ENCODE data around the gene CD2.

Gene CD2

DNA sequence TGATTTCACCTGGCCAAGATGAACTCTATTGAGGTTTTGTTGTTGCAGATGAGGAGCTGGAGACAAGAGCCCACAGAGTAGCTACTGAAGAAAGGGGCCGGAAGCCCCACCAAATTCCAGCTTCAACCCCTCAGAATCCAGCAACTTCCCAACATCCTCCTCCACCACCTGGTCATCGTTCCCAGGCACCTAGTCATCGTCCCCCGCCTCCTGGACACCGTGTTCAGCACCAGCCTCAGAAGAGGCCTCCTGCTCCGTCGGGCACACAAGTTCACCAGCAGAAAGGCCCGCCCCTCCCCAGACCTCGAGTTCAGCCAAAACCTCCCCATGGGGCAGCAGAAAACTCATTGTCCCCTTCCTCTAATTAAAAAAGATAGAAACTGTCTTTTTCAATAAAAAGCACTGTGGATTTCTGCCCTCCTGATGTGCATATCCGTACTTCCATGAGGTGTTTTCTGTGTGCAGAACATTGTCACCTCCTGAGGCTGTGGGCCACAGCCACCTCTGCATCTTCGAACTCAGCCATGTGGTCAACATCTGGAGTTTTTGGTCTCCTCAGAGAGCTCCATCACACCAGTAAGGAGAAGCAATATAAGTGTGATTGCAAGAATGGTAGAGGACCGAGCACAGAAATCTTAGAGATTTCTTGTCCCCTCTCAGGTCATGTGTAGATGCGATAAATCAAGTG lies 14.3 kb downstream of the CD2 start:
- Histone ChIP-seq H3K9me3 (ENCODE audit: control insufficient read depth, low read length) (no peaks in the 10 kb centered on the region), H3K36me3 (ENCODE audit: control insufficient read depth, insufficient read depth, low read length) (no peaks in the 10 kb centered on the region), H3K4me1 (no peaks in the 10 kb centered on the region), H3K4me3 (ENCODE audit: low read depth, low read length) (no peak overlapping the region), H3K79me2 (no peaks in the 10 kb centered on the region), H3K27me3 (ENCODE audit: control insufficient read depth, insufficient read depth, low read length) (no peaks in the 10 kb centered on the region), H3K9ac (no peak overlapping the region), H3K4me2 (ENCODE audit: low read length) (no peak overlapping the region), H3K27ac (no peak overlapping the region), H2AFZ (no peak overlapping the region)
- TF ChIP-seq, protein P1, sequence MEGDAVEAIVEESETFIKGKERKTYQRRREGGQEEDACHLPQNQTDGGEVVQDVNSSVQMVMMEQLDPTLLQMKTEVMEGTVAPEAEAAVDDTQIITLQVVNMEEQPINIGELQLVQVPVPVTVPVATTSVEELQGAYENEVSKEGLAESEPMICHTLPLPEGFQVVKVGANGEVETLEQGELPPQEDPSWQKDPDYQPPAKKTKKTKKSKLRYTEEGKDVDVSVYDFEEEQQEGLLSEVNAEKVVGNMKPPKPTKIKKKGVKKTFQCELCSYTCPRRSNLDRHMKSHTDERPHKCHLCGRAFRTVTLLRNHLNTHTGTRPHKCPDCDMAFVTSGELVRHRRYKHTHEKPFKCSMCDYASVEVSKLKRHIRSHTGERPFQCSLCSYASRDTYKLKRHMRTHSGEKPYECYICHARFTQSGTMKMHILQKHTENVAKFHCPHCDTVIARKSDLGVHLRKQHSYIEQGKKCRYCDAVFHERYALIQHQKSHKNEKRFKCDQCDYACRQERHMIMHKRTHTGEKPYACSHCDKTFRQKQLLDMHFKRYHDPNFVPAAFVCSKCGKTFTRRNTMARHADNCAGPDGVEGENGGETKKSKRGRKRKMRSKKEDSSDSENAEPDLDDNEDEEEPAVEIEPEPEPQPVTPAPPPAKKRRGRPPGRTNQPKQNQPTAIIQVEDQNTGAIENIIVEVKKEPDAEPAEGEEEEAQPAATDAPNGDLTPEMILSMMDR (IDR thresholded peaks at IDR 0.05) = no peak

DNA sequence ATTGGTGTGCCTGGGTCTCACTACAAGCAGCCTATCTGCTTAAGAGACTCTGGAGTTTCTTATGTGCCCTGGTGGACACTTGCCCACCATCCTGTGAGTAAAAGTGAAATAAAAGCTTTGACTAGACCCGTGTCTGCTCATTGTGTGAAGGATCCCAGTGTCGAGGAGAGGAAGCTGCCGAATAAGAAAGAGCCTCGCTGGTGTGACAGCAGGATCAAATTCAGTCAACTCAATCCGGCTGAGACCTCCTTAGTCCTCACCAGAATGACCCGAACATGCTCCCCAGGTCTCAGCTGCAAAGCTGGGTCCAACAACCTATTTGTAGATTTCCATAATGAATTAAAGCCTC lies 14.8 kb downstream of the CD2 start:
- TF ChIP-seq, protein P1 (IDR thresholded peaks at IDR 0.05) = no peak
- H3K27me3 ChIP-seq (ENCODE audit: control insufficient read depth, insufficient read depth, low read length) = no peaks in the 10 kb centered on the region
- H3K79me2 ChIP-seq = no peaks in the 10 kb centered on the region

DNA sequence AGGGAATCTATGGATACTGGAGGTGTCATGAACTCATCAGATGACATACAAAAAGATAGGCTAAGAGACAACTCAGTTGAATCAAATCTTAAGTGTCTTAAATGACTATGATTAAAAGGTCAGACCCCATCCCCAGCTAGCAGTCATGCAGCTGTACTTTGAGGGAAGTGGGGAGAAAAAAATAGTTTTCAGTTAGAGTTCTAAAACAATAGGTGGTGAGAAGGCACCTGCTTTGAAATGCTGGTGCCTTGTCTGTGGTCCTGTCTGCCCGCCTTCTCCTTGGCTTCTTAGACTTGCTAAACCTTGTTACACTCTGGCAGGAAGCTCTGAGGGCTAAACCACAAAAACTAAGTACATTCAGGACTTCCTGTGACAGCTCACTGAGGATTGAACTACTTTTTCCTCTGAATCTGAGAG lies 15.3 kb downstream of the CD2 start:
- Histone ChIP-seq H3K4me1 (no peaks in the 10 kb centered on the region), H3K9me3 (ENCODE audit: control insufficient read depth, low read length) (no peaks in the 10 kb centered on the region), H3K79me2 (no peaks in the 10 kb centered on the region), H3K27me3 (ENCODE audit: control insufficient read depth, insufficient read depth, low read length) (no peaks in the 10 kb centered on the region), H2AFZ (no peak overlapping the region), H3K4me2 (ENCODE audit: low read length) (no peak overlapping the region), H3K27ac (no peak overlapping the region), H3K9ac (no peak overlapping the region), H3K36me3 (ENCODE audit: control insufficient read depth, insufficient read depth, low read length) (no peaks in the 10 kb centered on the region), H3K4me3 (ENCODE audit: low read depth, low read length) (no peak overlapping the region)
- TF ChIP-seq, protein P1 (IDR thresholded peaks at IDR 0.05) = no peak

More for the DNA sequence above, 14.8 kb downstream of the CD2 start:
- no peak overlapping the region for H3K4me2 ChIP-seq (ENCODE audit: low read length)
- H2AFZ ChIP-seq = no peak overlapping the region
- no peak overlapping the region for H3K27ac ChIP-seq
- no peak overlapping the region for H3K4me3 ChIP-seq (ENCODE audit: low read depth, low read length)
- H3K9me3 ChIP-seq (ENCODE audit: control insufficient read depth, low read length) = no peaks in the 10 kb centered on the region
- H3K36me3 ChIP-seq (ENCODE audit: control insufficient read depth, insufficient read depth, low read length) = no peaks in the 10 kb centered on the region
- H3K9ac ChIP-seq = no peak overlapping the region
- H3K4me1 ChIP-seq = no peaks in the 10 kb centered on the region

DNA sequence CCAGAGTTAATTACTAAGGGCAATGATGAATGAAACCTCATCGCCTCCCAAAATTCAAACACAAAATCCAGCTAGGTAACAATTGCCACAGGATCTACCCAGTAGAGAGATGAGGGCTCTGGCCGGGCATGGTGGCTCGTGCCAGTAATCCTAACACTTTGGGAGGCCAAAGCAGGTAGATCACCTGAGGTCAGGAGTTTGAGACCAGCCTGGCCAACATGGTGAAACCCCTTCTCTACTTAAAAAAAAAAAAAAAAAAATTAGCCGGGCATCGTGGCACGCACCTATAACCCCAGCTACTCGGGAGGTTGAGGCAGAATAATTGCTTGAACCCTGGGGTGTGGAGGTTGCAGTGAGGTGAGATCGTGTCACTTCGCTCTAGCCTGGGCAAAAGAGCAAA lies 15.8 kb downstream of the CD2 start:
- TF ChIP-seq, protein P1 (IDR thresholded peaks at IDR 0.05) = no peak
- no peaks in the 10 kb centered on the region for H3K4me1 ChIP-seq
- no peaks in the 10 kb centered on the region for H3K9me3 ChIP-seq (ENCODE audit: control insufficient read depth, low read length)

DNA sequence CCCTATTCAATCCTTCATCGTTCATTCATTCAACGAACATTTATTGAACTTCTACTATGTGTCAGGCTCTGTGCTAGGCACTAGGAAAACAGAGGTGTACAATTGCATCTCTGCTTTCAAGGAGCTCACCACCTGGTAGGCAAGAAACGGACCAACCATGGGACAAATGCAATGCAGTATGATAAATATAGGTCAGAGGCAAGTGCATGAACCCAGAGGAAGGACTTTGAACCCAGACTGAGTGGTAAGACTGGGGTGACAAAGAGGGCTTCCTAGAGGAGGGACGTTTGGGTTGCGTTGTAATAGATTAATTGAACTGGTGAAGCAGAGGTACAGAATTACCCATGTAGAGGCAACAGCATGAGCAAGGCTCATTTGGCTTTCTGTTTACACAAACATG lies 16.4 kb downstream of the CD2 start:
- no peak overlapping the region for H3K4me3 ChIP-seq (ENCODE audit: low read depth, low read length)
- no peaks in the 10 kb centered on the region for H3K36me3 ChIP-seq (ENCODE audit: control insufficient read depth, insufficient read depth, low read length)
- no peaks in the 10 kb centered on the region for H3K27me3 ChIP-seq (ENCODE audit: control insufficient read depth, insufficient read depth, low read length)
- no peak overlapping the region for H3K27ac ChIP-seq
- H3K79me2 ChIP-seq = no peaks in the 10 kb centered on the region
- TF ChIP-seq, protein P1 (IDR thresholded peaks at IDR 0.05) = no peak
- no peak overlapping the region for H2AFZ ChIP-seq
- no peaks in the 10 kb centered on the region for H3K4me1 ChIP-seq
- no peak overlapping the region for H3K9ac ChIP-seq
- no peaks in the 10 kb centered on the region for H3K9me3 ChIP-seq (ENCODE audit: control insufficient read depth, low read length)
- no peak overlapping the region for H3K4me2 ChIP-seq (ENCODE audit: low read length)

More for the DNA sequence above, 15.8 kb downstream of the CD2 start:
- H3K9ac ChIP-seq = no peak overlapping the region
- no peak overlapping the region for H3K27ac ChIP-seq
- H3K4me3 ChIP-seq (ENCODE audit: low read depth, low read length) = no peak overlapping the region
- H3K4me2 ChIP-seq (ENCODE audit: low read length) = no peak overlapping the region
- H3K27me3 ChIP-seq (ENCODE audit: control insufficient read depth, insufficient read depth, low read length) = no peaks in the 10 kb centered on the region
- H3K36me3 ChIP-seq (ENCODE audit: control insufficient read depth, insufficient read depth, low read length) = no peaks in the 10 kb centered on the region
- H2AFZ ChIP-seq = no peak overlapping the region
- H3K79me2 ChIP-seq = no peaks in the 10 kb centered on the region
